Measurements from ENCODE around the gene EN2.

The EN2 gene

DNA sequence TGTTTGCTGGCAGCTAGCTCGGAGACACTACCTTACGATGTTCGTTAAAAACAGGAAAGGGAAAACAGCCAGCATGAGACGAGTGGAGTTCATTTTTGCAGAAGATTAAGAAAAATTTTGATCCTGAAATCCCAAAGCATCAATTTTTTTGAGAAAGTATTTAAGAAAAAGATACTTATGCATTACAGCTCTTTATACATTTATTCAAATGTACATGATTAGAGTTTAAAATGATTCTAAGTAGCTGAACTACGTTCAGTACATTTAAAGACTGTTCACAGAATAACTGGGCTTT, 53.7 kb downstream of the EN2 start:
- DNase-seq: no peak

DNA sequence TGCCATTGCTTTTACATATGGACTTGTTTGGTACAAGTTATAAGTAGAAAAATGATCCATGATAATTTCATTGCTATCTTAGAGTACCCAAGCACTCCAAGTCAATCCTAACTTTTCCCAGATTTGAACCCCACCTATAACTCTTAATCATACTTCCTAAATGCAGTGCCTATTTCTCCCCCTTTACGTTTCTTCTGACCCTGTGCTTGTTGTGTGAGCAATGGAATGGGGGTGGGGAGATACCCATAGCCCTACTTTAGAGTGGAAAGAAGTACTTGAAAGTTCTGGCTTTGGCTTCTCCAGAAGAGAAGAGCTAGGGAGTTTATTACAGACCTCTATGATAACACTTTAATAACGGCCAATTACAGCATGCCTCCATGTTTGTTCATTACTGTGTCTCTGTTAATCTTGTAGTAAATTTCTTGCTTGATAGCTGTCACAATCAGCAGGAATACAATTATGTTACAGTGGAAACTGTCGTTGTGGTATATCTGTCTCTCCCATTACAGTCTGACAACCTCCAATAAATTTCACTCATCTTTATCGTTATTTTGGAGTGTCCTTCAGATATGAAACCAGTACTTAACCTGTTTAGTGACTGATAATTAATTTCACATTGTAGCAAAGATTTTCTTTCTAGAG, 54.4 kb downstream of the EN2 start:
- DNase-seq: no peak

DNA sequence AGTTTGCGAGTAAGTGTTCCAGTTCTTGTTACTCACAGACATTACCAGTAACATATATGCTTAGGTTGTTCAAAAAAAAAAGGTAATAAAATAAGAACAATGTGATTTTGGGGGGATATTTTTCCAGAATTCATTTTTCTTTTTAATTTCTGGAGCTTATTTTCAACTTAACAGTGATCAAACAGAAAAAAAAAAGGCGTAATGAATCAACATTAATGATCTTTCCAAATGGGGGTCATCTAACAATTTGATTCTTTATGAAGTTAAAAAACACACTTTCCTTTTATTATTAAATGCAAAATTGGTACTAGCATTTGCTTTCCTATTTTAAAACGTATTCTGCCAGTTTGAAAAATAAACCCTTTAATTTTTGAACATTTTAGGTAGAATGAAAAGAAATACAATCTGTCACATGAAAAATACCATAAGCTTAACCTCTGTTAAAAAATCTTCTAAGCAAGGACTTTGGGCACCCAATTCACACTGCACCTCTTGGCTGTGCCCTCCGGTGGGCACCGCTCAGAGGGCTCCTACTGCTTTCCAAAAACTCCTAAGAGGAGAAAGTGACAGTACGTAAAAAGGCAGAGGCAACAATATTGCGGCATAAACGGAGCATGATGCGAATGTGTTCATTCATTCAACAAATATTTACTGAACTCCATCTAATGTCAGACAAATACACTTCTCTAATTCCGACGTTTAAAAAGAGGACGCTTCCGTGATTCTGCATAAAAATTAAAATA, 55.8 kb downstream of the EN2 start:
- no peak for DNase-seq

DNA sequence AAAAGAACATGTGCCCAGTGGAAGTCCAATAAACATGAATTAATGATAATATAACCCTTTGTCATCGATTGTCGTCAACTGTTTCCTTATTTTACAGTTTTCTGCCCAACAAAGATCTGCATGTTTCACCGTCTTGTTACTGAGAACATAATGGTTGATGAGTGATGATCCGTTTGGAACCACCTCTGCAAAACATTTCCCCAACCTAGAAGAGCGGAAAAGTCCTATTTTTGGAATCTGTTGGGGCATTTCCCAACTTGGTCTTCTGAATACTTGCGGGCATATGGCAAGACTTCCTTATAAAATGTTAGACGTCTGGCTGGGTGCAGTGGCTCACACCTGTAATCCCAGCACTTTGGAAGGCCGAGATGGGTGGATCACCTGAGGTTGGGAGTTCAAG, 56.4 kb downstream of the EN2 start:
- DNase-seq: no peak

Data from SHP77 (cell line).